HepG2 (cell line): ENCODE measurements around the gene ESRP2. TPM values are rescaled to one million over a fixed set of nuclear protein-coding genes. Genes with fewer than 3 reads are reported as not detected.

Source experiments
- CTCF ChIP-seq: sonication (generic); formaldehyde crosslinking; IDR thresholded peaks from 2 replicates; pipeline ENCODE4 v1.5.0; 2020; ENCODE audit warnings: mild to moderate bottlenecking, missing genetic modification reagents, moderate library complexity
- FOXA3 ChIP-seq: IDR thresholded peaks from 2 replicates; pipeline ENCODE4 v1.6.1; 2016; ENCODE audit warnings: missing genetic modification reagents, missing compliant biosample characterization
- FOXM1 ChIP-seq: sonication (generic); formaldehyde crosslinking; IDR thresholded peaks from 2 replicates; pipeline ENCODE4 v1.5.0; 2020; ENCODE audit warnings: missing genetic modification reagents
- FOXP1 ChIP-seq, 2 experiments: fragments of 450-650 bp in 1 of 2; IDR thresholded peaks; 2 replicates each; pipeline ENCODE4 v1.6.1; 2017 to 2018; ENCODE audit warnings: antibody characterized with exemption in 1 of 2
- HNF1B ChIP-seq: sonication (generic); formaldehyde crosslinking; IDR thresholded peaks from 2 replicates; pipeline ENCODE4 v1.5.1; 2020; ENCODE audit warnings: mild to moderate bottlenecking, moderate library complexity, missing genetic modification reagents
- IRF9 ChIP-seq: sonication (generic); formaldehyde crosslinking; IDR thresholded peaks from 2 replicates; pipeline ENCODE4 v1.8.0; 2022; ENCODE audit warnings: missing genetic modification reagents, mild to moderate bottlenecking, borderline replicate concordance
- POLR2AphosphoS2 ChIP-seq: IDR thresholded peaks from 2 replicates; pipeline ENCODE4 v1.6.1; 2011; ENCODE audit warnings: low read depth, low read length, improper control_type of control experiment
- RBM22 ChIP-seq: fragments of 200-400 bp; formaldehyde crosslinking; optimal IDR thresholded peaks from 2 replicates; pipeline ENCODE3; 2017; ENCODE audit warnings: mild to moderate bottlenecking, low read length, moderate library complexity
- SP4 ChIP-seq: sonication (generic); formaldehyde crosslinking; IDR thresholded peaks from 2 replicates; pipeline ENCODE4 v1.8.1; 2023; ENCODE audit warnings: mild to moderate bottlenecking, missing genetic modification reagents
- SPEN ChIP-seq: sonication (generic); formaldehyde crosslinking; IDR thresholded peaks from 2 replicates; pipeline ENCODE4 v1.5.1; 2020; ENCODE audit warnings: low read depth, mild to moderate bottlenecking, missing genetic modification reagents
- ZFP36L1 ChIP-seq: sonication (generic); formaldehyde crosslinking; IDR thresholded peaks from 2 replicates; pipeline ENCODE4 v1.8.0; 2022; ENCODE audit warnings: mild to moderate bottlenecking, missing genetic modification reagents, moderate library complexity
- ZFY ChIP-seq: sonication (generic); formaldehyde crosslinking; IDR thresholded peaks from 2 replicates; pipeline ENCODE4 v1.4.0; 2020; ENCODE audit warnings: missing genetic modification reagents
- ZNF263 ChIP-seq: sonication (generic); formaldehyde crosslinking; IDR thresholded peaks from 2 replicates; pipeline ENCODE4 v1.4.0; 2020; ENCODE audit warnings: missing genetic modification reagents
- ZNF33B ChIP-seq: sonication (generic); formaldehyde crosslinking; IDR thresholded peaks from 2 replicates; pipeline ENCODE4 v1.5.1; 2020; ENCODE audit warnings: mild to moderate bottlenecking, missing genetic modification reagents
- ZNF570 ChIP-seq: sonication (generic); formaldehyde crosslinking; IDR thresholded peaks from 2 replicates; pipeline ENCODE4 v1.4.0; 2020; ENCODE audit warnings: mild to moderate bottlenecking, missing genetic modification reagents, borderline replicate concordance
- ZNF572 ChIP-seq: sonication (generic); formaldehyde crosslinking; IDR thresholded peaks from 2 replicates; pipeline ENCODE4 v1.5.1; 2020; ENCODE audit warnings: mild to moderate bottlenecking, missing genetic modification reagents
- ZNF574 ChIP-seq: sonication (generic); formaldehyde crosslinking; IDR thresholded peaks from 2 replicates; pipeline ENCODE4 v1.4.0; 2020; ENCODE audit warnings: missing genetic modification reagents
- ZNF580 ChIP-seq: IDR thresholded peaks from 2 replicates; pipeline ENCODE4 v1.6.1; 2016; ENCODE audit warnings: low read depth, borderline replicate concordance
- ZNF614 ChIP-seq: IDR thresholded peaks from 2 replicates; pipeline ENCODE4 v1.6.1; 2018; ENCODE audit warnings: missing biosample characterization, missing genetic modification reagents, inconsistent platforms, borderline replicate concordance
- ZSCAN9 ChIP-seq: IDR thresholded peaks from 2 replicates; pipeline ENCODE4 v1.6.1; 2016; ENCODE audit warnings: borderline replicate concordance
- polyA plus RNA-seq, 8 experiments: library from polyadenylated mRNA; depleted of rRNA in 3 of 8; stranded (reverse) in 7 of 8; unstranded in 1 of 8; fragments of >200 nt; fragmentation: Illumina TruSeq in 4 of 8; extraction: Trizol in 4 of 8; gene quantifications; 2 replicates each; pipeline versions ENCODE4 v1.2.1 to v1.2.3, GENCODE V29; 2011 to 2016; ENCODE audit warnings: low read depth in 4 of 8, missing spikeins in 1 of 8, mixed read lengths in 1 of 8; ENCODE audit not compliant: insufficient read depth in 1 of 8
- total RNA-seq, 5 experiments: library from RNA; depleted of rRNA; stranded (reverse); fragments of >200 nt; fragmentation: Illumina TruSeq; extraction: Trizol; gene quantifications; 2 replicates each; pipeline ENCODE4 v1.2.3, GENCODE V29; 2016; ENCODE audit warnings: low read depth in 1 of 5

The ESRP2 gene
- total and polyA plus RNA-seq, 2 of the 13 experiments (the other 11 are each of a cell fraction or from before 2014, with no cell fraction given) = 21.1 to 32.4 TPM

- peak; percentile 77 for TF ChIP-seq RBM22
- TF ChIP-seq ZNF574 (CRISPR knock-in tag) = peak; percentile 20; the same call in 1 of the 2 replicates
- 0 out of 2 replicates have a peak, but pooled peaks have one; percentile 39 for TF ChIP-seq SP4
- 0 out of 2 replicates have a peak, but pooled peaks have one; percentile 31 for TF ChIP-seq ZNF580 (CRISPR knock-in tag)
- TF ChIP-seq FOXM1 = no peak
- no peak for TF ChIP-seq FOXP1 (IDR thresholded peaks at IDR 0.05)
- no peak for TF ChIP-seq FOXP1 (CRISPR knock-in tag; IDR thresholded peaks at IDR 0.05)
- no peak for TF ChIP-seq ZNF570 (CRISPR knock-in tag)
- 0 out of 2 replicates have a peak, but pooled peaks have one; percentile 36 for TF ChIP-seq SPEN
- no peak for TF ChIP-seq ZFP36L1 (CRISPR knock-in tag)
- 0 out of 2 replicates have a peak, but pooled peaks have one; percentile 7 for TF ChIP-seq FOXA3 (CRISPR knock-in tag)
- TF ChIP-seq HNF1B (CRISPR knock-in tag) = 0 out of 2 replicates have a peak, but pooled peaks have one; percentile 38
- TF ChIP-seq CTCF (CRISPR knock-in tag) = peak; percentile 80
- 0 out of 2 replicates have a peak, but pooled peaks have one; percentile 20 for TF ChIP-seq POLR2AphosphoS2
- 0 out of 2 replicates have a peak, but pooled peaks have one; percentile 20 for TF ChIP-seq ZNF614
- TF ChIP-seq ZNF33B (CRISPR knock-in tag) = no peak
- TF ChIP-seq ZNF263 (CRISPR knock-in tag) = peak; percentile 83
- TF ChIP-seq ZFY (CRISPR knock-in tag) = peak; percentile 22; the same call in 1 of the 2 replicates
- TF ChIP-seq ZNF572 = 0 out of 2 replicates have a peak, but pooled peaks have one; percentile 49
- TF ChIP-seq ZSCAN9 (CRISPR knock-in tag) = peak; percentile 64; the same call in 1 of the 2 replicates
- 0 out of 2 replicates have a peak, but pooled peaks have one; percentile 21 for TF ChIP-seq IRF9 (CRISPR knock-in tag)
Observed at GRCh38 chr16:68229431-68230175, 6.3 kb downstream of the ESRP2 start (continued).
